KOPT-K1 (cell line): Measurements from ENCODE around the gene ZNF789.
"Not testable (repeated sequence)": the region's sequence is repeated elsewhere in the genome, so short reads cannot be mapped to it uniquely, and the experiment has no call there.

Experiments
- H3K27ac ChIP-seq: fragments of 200-600 bp; sonication (generic); 2 replicates; pipeline ENCODE4 v1.5.1; 2016; ENCODE audit warnings: antibody characterized with exemption, mild to moderate bottlenecking, low read depth, low read length; ENCODE audit not compliant: poor library complexity, severe bottlenecking
- H3K36me3 ChIP-seq: fragments of 200-600 bp; sonication (generic); 2 replicates; pipeline ENCODE4 v1.5.1; 2017; ENCODE audit warnings: antibody characterized with exemption, mild to moderate bottlenecking, low read length, moderate library complexity; ENCODE audit not compliant: insufficient read depth
- H3K9me3 ChIP-seq: fragments of 200-600 bp; sonication (generic); 2 replicates; pipeline ENCODE4 v1.5.1; 2017; ENCODE audit warnings: antibody characterized with exemption, low read length, mild to moderate bottlenecking; ENCODE audit not compliant: insufficient read depth, poor library complexity, severe bottlenecking

The ZNF789 gene

GRCh38 chr7:99478464-99479440, 6.1 kb downstream of the ZNF789 start:
- Histone ChIP-seq H3K36me3 (peaks cover 82% of the 10 kb centered on the region), H3K27ac (no peak overlapping the region), H3K9me3 (no peaks in the 10 kb centered on the region)

- Histone ChIP-seq H3K9me3 (no peaks in the 10 kb centered on the region), H3K27ac (no peak overlapping the region), H3K36me3 (peaks cover 79% of the 10 kb centered on the region)
These were observed 12.4 kb downstream of the ZNF789 start for GRCh38 chr7:99485094-99485493.

- Histone ChIP-seq H3K9me3 (peaks cover 16% of the 10 kb centered on the region), H3K27ac (no peak overlapping the region), H3K36me3 (peaks cover 82% of the 10 kb centered on the region)
These were observed 16.5 kb downstream of the ZNF789 start for GRCh38 chr7:99489235-99489634.

- Histone ChIP-seq H3K27ac (no peak overlapping the region), H3K9me3 (peaks cover 24% of the 10 kb centered on the region), H3K36me3 (peaks cover 83% of the 10 kb centered on the region)
These were observed 18.2 kb downstream of the ZNF789 start for GRCh38 chr7:99490878-99491277.

GRCh38 chr7:99493823-99494222, 21.1 kb downstream of the ZNF789 start:
- H3K27ac ChIP-seq = no peak overlapping the region
- peaks cover 67% of the 10 kb centered on the region for H3K36me3 ChIP-seq
- peaks cover 24% of the 10 kb centered on the region for H3K9me3 ChIP-seq

- no peak overlapping the region for H3K27ac ChIP-seq
- peaks cover 21% of the 10 kb centered on the region for H3K9me3 ChIP-seq
- peaks cover 39% of the 10 kb centered on the region for H3K36me3 ChIP-seq
These were observed 25.3 kb downstream of the ZNF789 start for GRCh38 chr7:99497766-99498545.

- Histone ChIP-seq H3K9me3 (peaks cover 15% of the 10 kb centered on the region), H3K27ac (no peak overlapping the region), H3K36me3 (peaks cover 33% of the 10 kb centered on the region)
These were observed 25.9 kb downstream of the ZNF789 start for GRCh38 chr7:99498546-99498944.

GRCh38 chr7:99499371-99499720, 26.7 kb downstream of the ZNF789 start:
- peaks cover 7% of the 10 kb centered on the region for H3K9me3 ChIP-seq
- H3K36me3 ChIP-seq = peaks cover 25% of the 10 kb centered on the region
- peak overlapping the region; percentile 77 for H3K27ac ChIP-seq

GRCh38 chr7:99499721-99500636, 27.3 kb downstream of the ZNF789 start, which contains the start of gene ZNF394:
ZNF394 (minus strand) TSS chr7:99500281; CDS start chr7:99500093, 188 bp downstream.
- H3K27ac ChIP-seq = peak within 1 kb of the TSS; percentile 77
- H3K9me3 ChIP-seq = peaks cover under 1% of the 10 kb centered on the region
- peaks cover 19% of the 10 kb centered on the region for H3K36me3 ChIP-seq

GRCh38 chr7:99500637-99501009, 27.9 kb downstream of the ZNF789 start:
- Histone ChIP-seq H3K27ac (peak overlapping the region; percentile 77), H3K36me3 (peaks cover 12% of the 10 kb centered on the region), H3K9me3 (no peaks in the 10 kb centered on the region)

GRCh38 chr7:99501236-99501635, 28.5 kb downstream of the ZNF789 start:
- H3K27ac ChIP-seq, H3K36me3 ChIP-seq, H3K9me3 ChIP-seq: not testable (repeated sequence)

- Histone ChIP-seq H3K27ac (peak overlapping the region; percentile 87), H3K36me3 (peaks cover 5% of the 10 kb centered on the region; the same call in 1 of the 2 replicates), H3K9me3 (no peaks in the 10 kb centered on the region)
These were observed 31.6 kb downstream of the ZNF789 start for GRCh38 chr7:99504281-99504602.

- Histone ChIP-seq H3K27ac (peak within 1 kb of the TSS; percentile 87), H3K9me3 (no peaks in the 10 kb centered on the region), H3K36me3 (peaks cover 6% of the 10 kb centered on the region; the same call in 1 of the 2 replicates)
These were observed 32.1 kb downstream of the ZNF789 start, which contains the start of gene ZKSCAN5 for GRCh38 chr7:99504603-99505323. ZKSCAN5 (plus strand) TSS chr7:99504662; CDS start chr7:99506045, 1,383 bp downstream.

- Histone ChIP-seq H3K36me3 (peaks cover 10% of the 10 kb centered on the region; the same call in 1 of the 2 replicates), H3K27ac (peak overlapping the region; percentile 87)
These were observed 32.6 kb downstream of the ZNF789 start for GRCh38 chr7:99505324-99505662.

More at GRCh38 chr7:99505324-99505662, 32.6 kb downstream of the ZNF789 start:
- H3K9me3 ChIP-seq = no peaks in the 10 kb centered on the region
